GM18868 (cell line): ENCODE measurements around the gene AHDC1.
"Not testable (repeated sequence)": the region's sequence is repeated elsewhere in the genome, so short reads cannot be mapped to it uniquely, and the experiment has no call there.

ENCODE experiments used
- ATAC-seq: cut with Tn5 transposase; IDR thresholded peaks from one replicate; pipeline ENCODE4 v1.9.1; 2021; ENCODE audit warnings: mild to moderate bottlenecking, moderate library complexity; ENCODE audit not compliant: unreplicated experiment

Gene AHDC1

GRCh38 chr1:27520651-27521050 is 83.3 kb downstream of the AHDC1 start:
- ATAC-seq = no peak

GRCh38 chr1:27519331-27520258 is 84.3 kb downstream of the AHDC1 start:
- ATAC-seq = no peak

- ATAC-seq = no peak
These were observed 85.1 kb downstream of the AHDC1 start for GRCh38 chr1:27518808-27519207.

GRCh38 chr1:27517907-27518718 is 85.8 kb downstream of the AHDC1 start:
- ATAC-seq = no peak

- no peak for ATAC-seq
These were observed 86.6 kb downstream of the AHDC1 start for GRCh38 chr1:27517301-27517700.

- no peak for ATAC-seq
These were observed 88.3 kb downstream of the AHDC1 start for GRCh38 chr1:27515626-27516025.

- ATAC-seq = no peak
These were observed 90.0 kb downstream of the AHDC1 start for GRCh38 chr1:27513958-27514357.

- no peak for ATAC-seq
These were observed 90.4 kb downstream of the AHDC1 start for GRCh38 chr1:27513528-27513927.

- no peak for ATAC-seq
These were observed 94.5 kb downstream of the AHDC1 start for GRCh38 chr1:27509127-27510080.

- no peak for ATAC-seq
These were observed 95.8 kb downstream of the AHDC1 start for GRCh38 chr1:27507960-27508665.

GRCh38 chr1:27506703-27507102 is 97.2 kb downstream of the AHDC1 start:
- ATAC-seq = no peak

GRCh38 chr1:27505420-27505680 is 98.6 kb downstream of the AHDC1 start:
- no peak for ATAC-seq

GRCh38 chr1:27504588-27505419 is 99.1 kb downstream of the AHDC1 start:
- ATAC-seq = no peak

GRCh38 chr1:27503844-27504587 is 99.9 kb downstream of the AHDC1 start:
- ATAC-seq = no peak

- ATAC-seq = no peak
These were observed 100.9 kb downstream of the AHDC1 start for GRCh38 chr1:27503033-27503432.

- not testable (repeated sequence) for ATAC-seq
These were observed 102.8 kb downstream of the AHDC1 start for GRCh38 chr1:27501159-27501558.

GRCh38 chr1:27499142-27499541 is 104.8 kb downstream of the AHDC1 start:
- no peak for ATAC-seq

GRCh38 chr1:27496604-27497155 is 107.3 kb downstream of the AHDC1 start:
- no peak for ATAC-seq
